Activated T-cell treated with anti-CD3 and anti-CD28 coated beads, Interleukin-2, amount 50 U/mL, for 72 hours (primary cell): ENCODE results near the gene PA2G4. TPM values are rescaled to one million over a fixed set of nuclear protein-coding genes. Genes with fewer than 3 reads are reported as not detected.
A peak's percentile ranks its signal among the peaks of the same experiment; 100 is the strongest.

Experiments used
- ATAC-seq, 2 donors: fragments of 150-1000 bp; cut with Tn5 transposase; replicated peaks in 1 of 2; 2 replicates each; pipeline ENCODE4 v1.10.0; 2021; ENCODE audit warnings: moderate library complexity in 2 of 2, mild to moderate bottlenecking in 1 of 2
- DNase-seq, 2 donors: peaks; one replicate each; pipeline ENCODE4 v3.0.0; 2021 to 2022; ENCODE audit warnings: mixed read lengths in 1 of 2
- H3K27ac Mint-ChIP-seq: one replicate; pipeline ENCODE4 v1.8.0; 2022; ENCODE audit warnings: mild to moderate bottlenecking, moderate library complexity, mixed read lengths
- H3K27me3 Mint-ChIP-seq: one replicate; pipeline ENCODE4 v1.8.0; 2022; ENCODE audit warnings: low read depth, mixed read lengths
- H3K36me3 Mint-ChIP-seq, 2 donors: one replicate each; pipeline ENCODE4 v1.8.0; 2022; ENCODE audit warnings: mixed read lengths in 2 of 2, mild to moderate bottlenecking in 1 of 2; ENCODE audit not compliant: insufficient read depth in 2 of 2
- H3K4me1 Mint-ChIP-seq: one replicate; pipeline ENCODE4 v1.8.0; 2022; ENCODE audit warnings: low read depth, mixed read lengths
- H3K4me3 Mint-ChIP-seq, 2 donors: one replicate each; pipeline ENCODE4 v1.8.0; 2022; ENCODE audit warnings: mild to moderate bottlenecking in 2 of 2, mixed read lengths in 2 of 2, moderate library complexity in 2 of 2
- H3K9me3 Mint-ChIP-seq, 2 donors: one replicate each; pipeline ENCODE4 v1.8.0; 2022; ENCODE audit warnings: mixed read lengths in 2 of 2
- total RNA-seq, 2 donors: library from RNA; stranded (reverse); gene quantifications; one replicate each; pipeline ENCODE4 v1.2.3, GENCODE V29; 2022

Gene PA2G4
- total RNA-seq, 2 donors from 2014 or later: 226 to 265 TPM

- ATAC-seq (no peak), DNase-seq (no peak)
- Mint-ChIP-seq H3K9me3 (no peaks in the 10 kb centered on the region), H3K27me3 (no peaks in the 10 kb centered on the region), H3K36me3 (peaks cover 27 to 40% of the 10 kb centered on the region in 2 donors), H3K4me3 (peak overlapping the region; percentile 96 to 100), H3K27ac (peak overlapping the region; percentile 97), H3K4me1 (peaks cover 43% of the 10 kb centered on the region)
These were observed 57.5 kb downstream of the PA2G4 start for GRCh38 chr12:56161690-56162351.

DNA sequence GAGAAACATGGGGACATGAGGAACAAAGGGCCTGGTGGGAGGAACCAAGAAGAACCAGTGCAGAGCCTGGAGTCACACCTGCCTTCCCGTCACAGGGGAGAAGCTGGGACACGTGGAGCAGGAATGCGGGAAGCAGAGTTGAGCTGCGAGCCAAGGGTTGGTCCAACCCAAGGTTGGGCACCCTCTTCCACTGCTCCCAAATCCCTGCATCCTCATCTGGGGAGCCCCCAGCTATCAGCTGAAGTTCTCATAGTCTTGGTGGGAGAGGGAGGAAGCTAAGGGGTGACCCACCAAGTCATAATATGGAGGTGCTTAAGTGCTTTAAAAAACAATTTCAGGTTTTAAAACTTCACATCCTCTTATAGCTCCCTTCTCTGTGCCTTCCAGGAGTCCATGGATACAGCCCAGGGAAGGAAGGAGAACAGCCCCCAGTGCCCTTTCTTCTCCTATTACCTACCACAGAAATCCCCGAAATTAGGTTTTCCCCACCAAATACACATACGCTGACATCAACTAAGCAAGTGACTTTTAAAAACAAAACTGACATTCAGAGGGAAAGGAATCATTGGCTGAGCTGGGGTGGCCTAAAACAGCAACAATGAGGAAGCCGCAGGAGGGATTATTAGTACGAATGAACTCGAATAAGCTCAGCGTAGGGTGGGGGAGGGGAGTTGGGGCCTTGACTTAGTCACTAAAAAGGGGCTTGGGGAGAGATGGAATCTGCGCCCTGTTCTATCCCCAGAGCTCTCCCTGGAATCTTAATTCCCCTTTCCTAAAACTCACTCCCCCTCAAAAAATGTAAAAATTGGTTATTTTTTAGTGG, 58.3 kb downstream of the PA2G4 start:
- Mint-ChIP-seq H3K27ac (peak overlapping the region; percentile 68), H3K4me3 (no peak overlapping the region), H3K36me3 (peaks cover 31 to 43% of the 10 kb centered on the region in 2 donors), H3K4me1 (peaks cover 34% of the 10 kb centered on the region), H3K9me3 (no peaks in the 10 kb centered on the region), H3K27me3 (no peaks in the 10 kb centered on the region)
- DNase-seq (no peak), ATAC-seq (no peak)

Other genes starting within 250 kb of the PA2G4 start
- gene PYM1, start 176.7 kb upstream of the PA2G4 start, total RNA-seq: 10 to 100 TPM; 35.1 to 36.6 TPM
- gene DGKA, start 173.4 kb upstream of the PA2G4 start, total RNA-seq: 100 to 1,000 TPM; 343 to 396 TPM
- 1 to 10 TPM in 1 of 2 donors, under 1 TPM in 1; 1.00 to 1.9 TPM for gene PMEL, start 138.5 kb upstream of the PA2G4 start, total RNA-seq
- gene CDK2, start 137.7 kb upstream of the PA2G4 start, total RNA-seq: 100 to 1,000 TPM in 1 of 2 donors, 10 to 100 TPM in 1; 89.2 to 103 TPM
- gene RAB5B, start 130.5 kb upstream of the PA2G4 start, total RNA-seq: 10 to 100 TPM; 49.4 to 56.6 TPM
- gene SUOX, start 107.3 kb upstream of the PA2G4 start, total RNA-seq: 1 to 10 TPM; 7.8 to 9.9 TPM
- 10 to 100 TPM; 22.8 to 25.0 TPM for gene IKZF4, start 83.5 kb upstream of the PA2G4 start, total RNA-seq
- gene RPS26, start 62.6 kb upstream of the PA2G4 start, total RNA-seq: 10 to 100 TPM; 23.0 to 28.9 TPM
- gene ERBB3, start 24.4 kb upstream of the PA2G4 start, total RNA-seq: 1 to 10 TPM; 1.4 to 1.9 TPM
- gene RPL41, start 12.1 kb downstream of the PA2G4 start, total RNA-seq: 1,000 to 10,000 TPM; 5,172 to 5,269 TPM
- gene ZC3H10, start 13.7 kb downstream of the PA2G4 start, total RNA-seq: 10 to 100 TPM in 1 of 2 donors, 1 to 10 TPM in 1; 7.4 to 11.8 TPM
- 10 to 100 TPM; 74.6 to 84.6 TPM for gene ESYT1, start 23.7 kb downstream of the PA2G4 start, total RNA-seq
- 100 to 1,000 TPM in 1 of 2 donors, 10 to 100 TPM in 1; 96.3 to 111 TPM for gene MYL6B, start 48.0 kb downstream of the PA2G4 start, total RNA-seq
- gene MYL6, start 53.8 kb downstream of the PA2G4 start, total RNA-seq: 100 to 1,000 TPM; 391 to 492 TPM
- gene SMARCC2, start 84.9 kb downstream of the PA2G4 start, total RNA-seq: 100 to 1,000 TPM in 1 of 2 donors, 10 to 100 TPM in 1; 99.7 to 104 TPM
- 10 to 100 TPM; 35.4 to 40.2 TPM for gene RNF41, start 117.4 kb downstream of the PA2G4 start, total RNA-seq
- 10 to 100 TPM; 61.8 to 72.7 TPM for gene NABP2, start 119.8 kb downstream of the PA2G4 start, total RNA-seq
- gene SLC39A5, start 125.5 kb downstream of the PA2G4 start, total RNA-seq: 1 to 10 TPM in 1 of 2 donors, under 1 TPM in 1; 0.44 to 1.1 TPM
- gene ANKRD52, start 153.8 kb downstream of the PA2G4 start, total RNA-seq: 10 to 100 TPM; 46.7 to 50.7 TPM
- gene COQ10A, start 162.4 kb downstream of the PA2G4 start, total RNA-seq: 1 to 10 TPM; 5.9 to 7.3 TPM
- gene CS, start 195.8 kb downstream of the PA2G4 start, total RNA-seq: 100 to 1,000 TPM; 261 to 319 TPM
- gene CNPY2, start 211.4 kb downstream of the PA2G4 start, total RNA-seq: 100 to 1,000 TPM in 1 of 2 donors, 10 to 100 TPM in 1; 97.8 to 117 TPM
- 100 to 1,000 TPM; 112 to 139 TPM for gene PAN2, start 229.4 kb downstream of the PA2G4 start, total RNA-seq
- gene IL23A, start 234.3 kb downstream of the PA2G4 start, total RNA-seq: 100 to 1,000 TPM in 1 of 2 donors, 10 to 100 TPM in 1; 79.5 to 138 TPM